Endothelial cell of umbilical vein (primary cell): ENCODE data around the gene FMNL1. TPM values are rescaled to one million over a fixed set of nuclear protein-coding genes. Genes with fewer than 3 reads are reported as not detected.

Experiments used
- BruUV-seq: library from RNA; stranded (reverse); fragments of 400-500 nt; replicated peaks from 2 replicates; lab custom pipeline; 2021; lab: Mats Ljungman, UMichigan
- CTCF ChIA-PET: fragments of 300-600, 350-600 bp; sonication (Branson Sonifier 250); formaldehyde crosslinking; loops from one replicate; lab custom pipeline; 2021; ENCODE audit warnings: antibody characterized with exemption, inconsistent platforms; lab: Charles Lee
- POLR2A ChIA-PET: fragments of 300-600, 350-600 bp; sonication (Branson Sonifier 250); formaldehyde crosslinking; loops from one replicate; lab custom pipeline; 2021; ENCODE audit warnings: antibody characterized with exemption, inconsistent platforms; lab: Charles Lee
- DNase-seq: peaks from one replicate; pipeline ENCODE4 v3.0.0-alpha.2; 2011; ENCODE audit warnings: low read depth, low spot score
- FAIRE-seq: peaks from 2 replicates; lab custom pipeline; 2011; peaks lifted over from hg19 to GRCh38; lab: Jason Lieb, UNC
- H2AFZ ChIP-seq: 2 replicates; pipeline ENCODE4 v1.6.0; 2012; ENCODE audit warnings: low read depth, low read length, control low read depth, inconsistent platforms
- H3K27ac ChIP-seq: 2 replicates; pipeline ENCODE4 v1.5.1; 2011; ENCODE audit warnings: low read depth, mild to moderate bottlenecking, control low read depth, low read length, moderate library complexity; ENCODE audit not compliant: insufficient read depth
- H3K27me3 ChIP-seq, 2 experiments: 2 replicates each; pipeline versions ENCODE4 v1.6.0 to v1.6.1; 2011; ENCODE audit warnings: low read length in 2 of 2, mixed read lengths in 1 of 2; ENCODE audit not compliant: control insufficient read depth in 2 of 2, insufficient read depth in 2 of 2
- H3K36me3 ChIP-seq, 2 experiments: 2 replicates in 1 of 2; 3 replicates in 1 of 2; pipeline ENCODE4 v1.5.1; 2011; ENCODE audit warnings: low read length in 2 of 2, mild to moderate bottlenecking in 1 of 2, moderate library complexity in 1 of 2; ENCODE audit not compliant: control insufficient read depth in 2 of 2, insufficient read depth in 2 of 2; ENCODE audit errors: extremely low read depth in 1 of 2
- H3K4me1 ChIP-seq: 3 replicates; pipeline ENCODE4 v1.5.1; 2011; ENCODE audit warnings: mild to moderate bottlenecking, low read length; ENCODE audit not compliant: control insufficient read depth, insufficient read depth; ENCODE audit errors: extremely low read depth
- H3K4me2 ChIP-seq: 2 replicates; pipeline ENCODE4 v1.6.1; 2011; ENCODE audit warnings: low read length, control low read depth, mixed read lengths; ENCODE audit not compliant: insufficient read depth
- H3K4me3 ChIP-seq, 3 experiments: fragments of 200-600 bp in 1 of 3; sonication (generic), shearing (Covaris generic) in 1 of 3; replicated peaks in 1 of 3; 2 replicates each; pipeline ENCODE4 v1.5.1; 2011 to 2016; ENCODE audit warnings: control low read depth in 3 of 3, low read length in 3 of 3, mild to moderate bottlenecking in 2 of 3, inconsistent platforms in 1 of 3, low read depth in 1 of 3, moderate library complexity in 1 of 3; ENCODE audit not compliant: insufficient read depth in 1 of 3
- H3K79me2 ChIP-seq: 2 replicates; pipeline ENCODE4 v1.6.0; 2012; ENCODE audit warnings: low read length, inconsistent platforms; ENCODE audit not compliant: control insufficient read depth, insufficient read depth
- H3K9ac ChIP-seq: replicated peaks from 2 replicates; pipeline ENCODE3; 2011; ENCODE audit warnings: low read length, control low read depth; ENCODE audit not compliant: insufficient read depth; ENCODE audit errors: extremely low read depth
- H3K9me1 ChIP-seq: replicated peaks from 3 replicates; pipeline ENCODE4 v1.6.0; 2011; ENCODE audit warnings: mild to moderate bottlenecking, low read length; ENCODE audit not compliant: control insufficient read depth, insufficient read depth; ENCODE audit errors: extremely low read depth
- H3K9me3 ChIP-seq: replicated peaks from 2 replicates; pipeline ENCODE4 v1.5.1; 2012; ENCODE audit warnings: low read length, inconsistent platforms; ENCODE audit not compliant: control insufficient read depth, insufficient read depth
- H4K20me1 ChIP-seq: replicated peaks from 2 replicates; pipeline ENCODE3; 2011; ENCODE audit warnings: mild to moderate bottlenecking, low read length; ENCODE audit not compliant: control insufficient read depth, insufficient read depth; ENCODE audit errors: extremely low read depth
- CTCF ChIP-seq, 2 donors: IDR thresholded peaks; 1 replicate in 1 of 2; 2 replicates in 1 of 2; pipeline ENCODE4 v1.5.1; 2011; ENCODE audit warnings: low read length in 2 of 2, mild to moderate bottlenecking in 2 of 2, moderate library complexity in 2 of 2, control low read depth in 1 of 2, inconsistent platforms in 1 of 2, low read depth in 1 of 2; ENCODE audit not compliant: insufficient read depth in 1 of 2; ENCODE audit errors: extremely low read depth in 1 of 2
- EZH2 ChIP-seq: IDR thresholded peaks from 2 replicates; pipeline ENCODE4 v1.6.1; 2012; ENCODE audit warnings: borderline replicate concordance, low read depth, mild to moderate bottlenecking, moderate library complexity, low read length, inconsistent platforms; ENCODE audit not compliant: severe bottlenecking
- FOS ChIP-seq: IDR thresholded peaks from 2 replicates; pipeline ENCODE4 v1.6.1; 2011; ENCODE audit warnings: mild to moderate bottlenecking, low read length, moderate library complexity, borderline replicate concordance; ENCODE audit not compliant: insufficient read depth
- GATA2 ChIP-seq: IDR thresholded peaks from 2 replicates; pipeline ENCODE4 v1.7.0; 2011; ENCODE audit warnings: low read depth, mild to moderate bottlenecking, moderate library complexity, mixed read lengths, low read length; ENCODE audit not compliant: insufficient read length, insufficient read depth
- JUN ChIP-seq: IDR thresholded peaks from 2 replicates; pipeline ENCODE4 v1.6.1; 2011; ENCODE audit warnings: borderline replicate concordance, low read depth; ENCODE audit not compliant: insufficient read length, insufficient read depth
- MYC ChIP-seq: IDR thresholded peaks from one replicate; pipeline ENCODE4 v1.6.1; 2011; ENCODE audit warnings: mild to moderate bottlenecking, low read depth, low read length
- POLR2A ChIP-seq: IDR thresholded peaks from 2 replicates; pipeline ENCODE4 v1.6.1; 2012; ENCODE audit warnings: low read depth, mild to moderate bottlenecking, control low read depth, low read length
- POLR2AphosphoS5 ChIP-seq: IDR thresholded peaks from 2 replicates; pipeline ENCODE4 v1.6.1; 2012; ENCODE audit warnings: low read depth, mild to moderate bottlenecking, control low read depth, low read length, moderate library complexity; ENCODE audit not compliant: insufficient read depth
- dilution Hi-C: fragments of 300-500 bp; cut with MboI; formaldehyde crosslinking; loops from one replicate; pipeline ENCODE4 v1.15.0; 2019; ENCODE audit warnings: low sequenced_read_pairs; ENCODE audit not compliant: extremely low pct_ligation_motif_present
- intact Hi-C: fragments of 100-400 bp; cut with micrococcal nuclease; formaldehyde crosslinking; loops from one replicate; pipeline ENCODE4 v1.10.0; 2022
- polyA plus RNA-seq, 4 experiments: library from polyadenylated mRNA; depleted of rRNA in 3 of 4; stranded (reverse) in 3 of 4; unstranded in 1 of 4; fragments of >200 nt; gene quantifications; 2 replicates each; pipeline versions ENCODE4 v1.2.1 to v1.2.3, GENCODE V29; 2011 to 2012; ENCODE audit warnings: missing spikeins in 1 of 4
- total RNA-seq: library from RNA; stranded (reverse); gene quantifications from 2 replicates; pipeline ENCODE4 v1.2.3, GENCODE V29; 2021

The FMNL1 gene
- total and polyA plus RNA-seq, 2 donors (not counting 3 experiments of a cell fraction or from before 2014, with no cell fraction given) = 0.95 to 1.6 TPM

DNA sequence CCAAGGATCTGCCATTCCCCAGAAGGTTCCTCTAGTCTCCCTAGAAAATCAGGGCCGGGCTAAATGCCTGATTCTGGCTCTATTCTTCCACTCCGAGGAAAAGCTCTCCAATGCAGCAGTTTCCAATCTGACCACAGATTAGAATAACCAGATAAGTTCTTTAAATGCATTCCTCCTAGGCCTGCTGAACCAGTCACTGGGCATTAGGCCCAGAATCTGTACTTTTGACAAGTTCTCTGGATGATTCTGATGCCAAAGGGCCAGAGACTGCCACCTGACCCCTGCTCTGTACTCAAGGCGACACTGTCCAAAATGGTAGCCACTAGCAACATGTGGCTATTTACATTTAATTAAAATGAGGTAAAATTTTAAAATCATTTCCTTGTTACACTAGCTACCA lies 72.8 kb downstream of the FMNL1 start:
- H3K9me3 ChIP-seq = no peaks in the 10 kb centered on the region
- peak overlapping the region; percentile 50 for H3K27ac ChIP-seq
- ChIA-PET CTCF (interaction anchor here (0.8 to 5.3 kb wide), 12 partner anchors 9 to 159 kb away, joined by 3 to 69 read pairs (median 8); partner anchors contain the start of genes ACBD4 and MAP3K14), POLR2A (interaction anchor here (0.5 to 1.5 kb wide), 5 partner anchors 14 to 1981 kb away, joined by 3 to 9 read pairs (median 7); partner anchors contain the start of genes HEXIM1 and MAP3K14)
- no peaks in the 10 kb centered on the region for H3K27me3 ChIP-seq
- dilution Hi-C loops (no loop called here), intact Hi-C loops (no loop called here)
- no peak overlapping the region for H2AFZ ChIP-seq
- DNase-seq (peak; percentile 68), FAIRE-seq (peak; percentile 82)
- peaks cover 0 to 6% of the 10 kb centered on the region in 2 experiments for H3K36me3 ChIP-seq
- H3K4me2 ChIP-seq = peak overlapping the region; percentile 3
- H4K20me1 ChIP-seq = no peaks in the 10 kb centered on the region
- H3K9ac ChIP-seq = no peak overlapping the region
- H3K9me1 ChIP-seq = no peaks in the 10 kb centered on the region
- BruUV-seq = no TSS peak
- H3K4me3 ChIP-seq = no peak overlapping the region
- peaks cover 45% of the 10 kb centered on the region for H3K4me1 ChIP-seq
- peaks cover 44% of the 10 kb centered on the region for H3K79me2 ChIP-seq
- TF ChIP-seq FOS (no peak), JUN (no peak), EZH2 (no peak), POLR2A (no peak), GATA2 (peak; percentile 46), CTCF (IDR thresholded peaks at IDR 0.05; ENCODE audit: extremely low read depth in 1 of 2, insufficient read depth in 1 of 2, low read depth in 1 of 2, low read length in 2 of 2) (no peak), POLR2AphosphoS5 (no peak), MYC (no peak)
